ENCODE measurements around the gene GMDS. TPM values are rescaled to one million over a fixed set of nuclear protein-coding genes. Genes with fewer than 3 reads are reported as not detected.
"Not testable (repeated sequence)": the region's sequence is repeated elsewhere in the genome, so short reads cannot be mapped to it uniquely, and the experiment has no call there.

The GMDS gene
- total RNA-seq, 2 donors from 2014 or later, result 19.6 to 36.3 TPM

DNA sequence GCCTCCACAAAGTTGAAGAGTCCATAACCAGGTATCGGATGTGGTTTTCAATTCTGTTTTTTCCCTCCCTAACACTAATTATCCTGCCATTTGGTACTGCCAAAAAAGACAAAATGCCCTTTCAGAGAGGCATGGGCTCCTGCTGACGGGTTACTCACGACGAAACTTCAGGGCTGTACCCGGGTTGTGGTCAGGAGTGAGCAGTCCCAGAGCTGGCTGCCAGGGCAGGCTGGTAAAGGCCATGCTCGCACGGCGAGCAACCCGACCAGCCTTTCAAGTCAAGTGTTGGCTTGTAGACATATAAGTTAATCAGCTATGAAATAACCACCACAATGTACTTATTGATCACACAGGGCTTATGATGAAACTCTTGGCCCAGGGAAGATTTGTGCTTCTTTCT, 483.2 kb downstream of the GMDS start:
- Mint-ChIP-seq H3K27me3 (no peaks in the 10 kb centered on the region), H3K4me3 (no peak overlapping the region), H3K36me3 (ENCODE audit: low read depth) (no peaks in the 10 kb centered on the region), H3K9me3 (no peaks in the 10 kb centered on the region), H3K4me1 (no peaks in the 10 kb centered on the region), H3K27ac (no peak overlapping the region)
- ATAC-seq (replicated peaks), result no peak

DNA sequence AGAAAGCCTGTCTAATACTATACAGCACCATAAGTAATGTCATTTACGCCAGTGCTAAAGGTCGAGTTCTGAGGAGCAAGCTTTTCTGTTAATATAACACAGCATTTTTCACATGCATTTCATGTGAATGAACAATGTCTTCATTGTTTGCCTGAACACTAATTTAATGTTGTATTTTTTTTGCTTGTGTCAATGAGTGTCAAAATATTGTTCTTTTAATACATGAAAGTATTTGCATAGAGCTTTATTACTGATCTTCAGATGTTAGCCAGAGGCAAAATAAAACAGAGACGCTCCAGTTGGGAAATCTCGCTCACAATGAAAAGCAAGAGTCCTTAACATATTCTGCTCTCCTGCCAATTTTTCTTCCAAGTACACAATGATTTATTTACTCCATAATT, 483.9 kb downstream of the GMDS start:
- Mint-ChIP-seq H3K36me3 (ENCODE audit: low read depth) (no peaks in the 10 kb centered on the region), H3K9me3 (no peaks in the 10 kb centered on the region), H3K27ac (no peak overlapping the region), H3K4me3 (no peak overlapping the region), H3K4me1 (no peaks in the 10 kb centered on the region), H3K27me3 (no peaks in the 10 kb centered on the region)
- no peak for ATAC-seq (replicated peaks)

DNA sequence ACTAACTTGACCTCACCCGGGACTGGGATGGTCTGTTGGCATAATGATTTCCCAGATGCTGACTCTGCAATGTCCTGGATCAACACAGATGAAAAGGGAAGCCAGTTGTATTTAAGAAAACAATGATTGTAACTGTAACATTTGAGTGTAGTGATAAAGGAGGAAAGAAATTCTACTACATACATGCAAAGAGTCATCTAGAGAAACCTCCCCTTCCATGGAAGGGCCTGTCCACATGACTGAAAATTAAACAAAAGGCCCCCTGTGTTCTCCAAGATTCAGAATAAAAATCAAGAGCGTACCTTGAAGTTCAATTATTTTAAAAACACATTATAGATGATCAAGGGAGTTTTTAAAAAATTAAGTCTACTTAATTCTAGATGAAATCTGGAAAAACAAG, 484.5 kb downstream of the GMDS start:
- no peaks in the 10 kb centered on the region for H3K4me1 Mint-ChIP-seq
- no peak for ATAC-seq (replicated peaks)
- H3K36me3 Mint-ChIP-seq (ENCODE audit: low read depth), result no peaks in the 10 kb centered on the region
- H3K9me3 Mint-ChIP-seq, result no peaks in the 10 kb centered on the region
- H3K27me3 Mint-ChIP-seq, result no peaks in the 10 kb centered on the region
- H3K27ac Mint-ChIP-seq, result no peak overlapping the region
- H3K4me3 Mint-ChIP-seq, result no peak overlapping the region

DNA sequence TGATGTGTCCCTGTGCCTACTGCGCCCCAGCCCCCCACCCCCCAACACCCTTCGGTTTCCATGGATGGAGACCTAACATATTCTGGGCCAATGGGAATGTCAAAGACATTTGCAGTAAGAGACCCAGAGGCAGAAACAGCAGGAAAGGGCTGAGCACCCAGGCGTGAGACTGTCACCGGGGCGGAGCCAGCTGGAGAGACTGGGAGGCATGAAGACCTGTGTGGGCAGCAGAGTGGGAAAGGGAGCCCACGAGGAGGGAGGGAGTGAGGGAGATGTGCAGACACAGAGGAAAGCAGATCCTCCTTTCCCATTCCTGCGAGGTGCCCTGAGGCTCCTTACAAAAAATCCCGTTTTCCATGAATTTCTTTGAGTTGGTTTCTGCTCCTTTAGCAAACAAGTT, 485.5 kb downstream of the GMDS start:
- no peak for ATAC-seq (replicated peaks)
- no peaks in the 10 kb centered on the region for H3K9me3 Mint-ChIP-seq
- no peaks in the 10 kb centered on the region for H3K27me3 Mint-ChIP-seq
- no peak overlapping the region for H3K4me3 Mint-ChIP-seq
- H3K4me1 Mint-ChIP-seq, result no peaks in the 10 kb centered on the region
- no peak overlapping the region for H3K27ac Mint-ChIP-seq
- H3K36me3 Mint-ChIP-seq (ENCODE audit: low read depth), result no peaks in the 10 kb centered on the region

DNA sequence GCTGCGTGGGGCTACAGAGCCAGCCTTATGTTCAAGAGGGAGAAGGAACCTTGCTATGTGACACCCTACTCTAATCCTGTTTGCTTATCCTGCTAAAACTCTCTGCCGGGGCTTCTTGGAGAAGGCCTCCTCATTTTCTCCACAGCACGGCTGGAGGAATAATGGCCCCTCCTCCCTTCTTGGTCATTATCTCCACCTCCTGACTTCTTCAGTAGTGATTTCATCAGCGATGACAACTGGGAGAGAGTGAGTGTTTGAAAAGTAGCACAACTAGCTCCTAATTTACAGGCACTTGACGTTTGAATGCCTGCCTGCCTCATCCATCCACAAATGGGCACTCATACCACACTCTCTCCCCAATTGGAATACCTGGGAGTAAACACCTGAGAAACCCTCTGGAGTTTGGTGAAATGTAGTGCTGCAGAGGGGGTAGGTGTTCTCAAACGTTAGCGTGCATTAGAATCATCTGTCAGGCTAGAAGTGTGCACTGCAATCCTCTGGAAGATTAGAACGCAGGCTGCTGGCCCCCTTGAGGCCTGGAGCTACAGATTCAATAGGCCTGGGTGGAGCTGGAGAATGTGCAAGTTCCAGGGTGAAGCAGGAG, 487.2 kb downstream of the GMDS start:
- no peak overlapping the region for H3K4me3 Mint-ChIP-seq
- no peaks in the 10 kb centered on the region for H3K4me1 Mint-ChIP-seq
- H3K27me3 Mint-ChIP-seq, result no peaks in the 10 kb centered on the region
- ATAC-seq (replicated peaks), result no peak
- peaks cover 6% of the 10 kb centered on the region for H3K9me3 Mint-ChIP-seq
- H3K27ac Mint-ChIP-seq, result no peak overlapping the region
- no peaks in the 10 kb centered on the region for H3K36me3 Mint-ChIP-seq (ENCODE audit: low read depth)

DNA sequence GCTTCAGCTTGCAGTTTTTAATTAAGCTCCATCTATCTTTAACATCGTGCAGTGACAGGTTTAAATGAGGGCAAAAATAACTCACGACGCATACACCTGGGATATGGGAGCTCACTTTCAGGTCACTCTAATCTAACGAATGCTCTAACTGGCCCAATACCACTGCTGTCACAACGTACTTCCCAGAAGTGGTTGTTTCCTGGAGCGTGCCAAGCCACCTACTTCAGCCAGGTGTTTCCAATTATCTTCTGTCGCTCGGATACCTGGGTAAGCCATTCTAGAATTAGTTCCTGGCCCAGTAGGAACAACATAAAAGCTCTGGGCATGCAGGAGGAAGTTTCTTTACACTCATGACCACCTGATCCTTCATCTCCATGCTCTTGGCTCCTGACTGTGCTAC, 488.3 kb downstream of the GMDS start:
- no peaks in the 10 kb centered on the region for H3K4me1 Mint-ChIP-seq
- H3K27ac Mint-ChIP-seq, result no peak overlapping the region
- H3K4me3 Mint-ChIP-seq, result no peak overlapping the region
- no peaks in the 10 kb centered on the region for H3K36me3 Mint-ChIP-seq (ENCODE audit: low read depth)
- H3K27me3 Mint-ChIP-seq, result no peaks in the 10 kb centered on the region
- ATAC-seq (replicated peaks), result no peak
- H3K9me3 Mint-ChIP-seq, result peaks cover 10% of the 10 kb centered on the region

DNA sequence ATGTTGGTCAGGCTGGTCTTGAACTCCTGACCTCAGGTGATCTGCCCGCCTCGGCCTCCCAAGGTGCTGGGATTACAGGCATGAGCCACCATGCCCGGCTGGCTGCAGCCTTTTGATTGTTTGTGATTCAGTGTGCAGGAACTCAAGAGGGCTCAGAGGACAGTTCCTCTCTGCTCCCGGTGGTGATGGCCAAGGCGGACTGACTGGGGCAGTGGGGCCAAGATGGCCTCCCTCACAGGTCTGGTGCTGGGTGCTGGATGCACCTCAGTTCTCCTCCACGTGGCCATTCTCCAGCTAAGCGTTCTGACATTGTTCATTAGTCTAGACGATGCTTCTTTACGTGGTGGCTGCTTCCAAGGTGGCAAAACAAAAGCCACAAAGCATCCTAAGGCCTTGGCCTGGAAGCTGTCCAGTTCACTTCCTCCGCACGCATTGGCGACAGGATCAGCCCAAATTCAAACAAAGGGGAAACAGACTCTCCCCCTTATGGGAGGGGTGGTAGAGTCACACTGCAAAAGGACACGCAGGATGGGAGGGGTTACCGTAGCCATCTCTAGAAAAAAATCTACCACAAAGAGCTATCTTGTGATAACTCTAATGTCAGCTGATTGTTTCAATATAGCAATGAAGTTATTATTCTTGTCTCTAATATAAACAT, 488.8 kb downstream of the GMDS start:
- H3K27me3 Mint-ChIP-seq, result no peaks in the 10 kb centered on the region
- ATAC-seq (replicated peaks), result no peak
- H3K36me3 Mint-ChIP-seq (ENCODE audit: low read depth), result no peaks in the 10 kb centered on the region
- H3K4me1 Mint-ChIP-seq, result no peaks in the 10 kb centered on the region
- H3K4me3 Mint-ChIP-seq, result no peak overlapping the region
- no peak overlapping the region for H3K27ac Mint-ChIP-seq
- peaks cover 10% of the 10 kb centered on the region for H3K9me3 Mint-ChIP-seq

DNA sequence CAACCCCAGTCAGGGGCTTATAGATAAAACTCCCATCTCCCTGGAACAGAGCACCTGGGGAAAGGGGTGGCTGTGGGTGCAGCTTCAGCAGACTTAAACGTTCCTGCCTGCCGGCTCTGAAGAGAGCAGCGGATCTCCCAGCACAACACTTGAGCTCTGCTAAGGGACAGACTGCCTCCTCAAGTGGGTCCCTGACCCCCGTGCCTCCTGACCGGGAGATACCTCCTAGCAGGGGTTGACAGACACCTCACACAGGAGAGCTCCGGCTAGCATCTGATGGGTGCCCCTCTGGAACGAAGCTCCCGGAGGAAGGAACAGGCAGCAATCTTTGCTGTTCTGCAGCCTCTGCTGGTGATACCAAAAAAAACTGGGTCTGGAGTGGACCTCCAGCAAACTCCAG, 494.3 kb downstream of the GMDS start:
- not testable (repeated sequence) for H3K36me3 Mint-ChIP-seq (ENCODE audit: low read depth)

DNA sequence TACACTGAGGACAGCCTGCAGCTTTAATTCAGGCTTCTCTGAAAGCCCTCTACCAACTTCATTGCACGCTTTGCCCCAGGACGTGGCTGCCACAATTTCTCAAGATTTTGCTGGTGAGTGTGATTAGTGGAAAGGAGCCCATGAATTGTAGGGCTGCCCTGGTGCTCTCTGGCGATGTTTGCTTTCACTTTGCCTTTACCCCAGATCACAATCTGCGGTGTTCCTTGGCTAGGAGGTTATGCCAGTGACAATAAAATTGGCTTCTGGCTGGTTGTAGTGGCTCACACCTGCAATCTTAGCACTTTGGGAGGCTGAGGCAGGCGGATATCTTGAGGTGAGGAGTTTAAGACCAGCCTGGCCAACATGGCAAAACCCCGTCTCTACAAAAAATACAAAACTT, 496.4 kb downstream of the GMDS start:
- Mint-ChIP-seq H3K27me3 (no peaks in the 10 kb centered on the region), H3K4me3 (no peak overlapping the region), H3K36me3 (ENCODE audit: low read depth) (no peaks in the 10 kb centered on the region), H3K4me1 (no peaks in the 10 kb centered on the region), H3K9me3 (peaks cover 10% of the 10 kb centered on the region), H3K27ac (no peak overlapping the region)
- ATAC-seq (replicated peaks), result no peak

More for the DNA sequence above, 494.3 kb downstream of the GMDS start:
- not testable (repeated sequence) for H3K4me1 Mint-ChIP-seq; ATAC-seq (replicated peaks); H3K27ac Mint-ChIP-seq; H3K9me3 Mint-ChIP-seq; H3K4me3 Mint-ChIP-seq; H3K27me3 Mint-ChIP-seq

DNA sequence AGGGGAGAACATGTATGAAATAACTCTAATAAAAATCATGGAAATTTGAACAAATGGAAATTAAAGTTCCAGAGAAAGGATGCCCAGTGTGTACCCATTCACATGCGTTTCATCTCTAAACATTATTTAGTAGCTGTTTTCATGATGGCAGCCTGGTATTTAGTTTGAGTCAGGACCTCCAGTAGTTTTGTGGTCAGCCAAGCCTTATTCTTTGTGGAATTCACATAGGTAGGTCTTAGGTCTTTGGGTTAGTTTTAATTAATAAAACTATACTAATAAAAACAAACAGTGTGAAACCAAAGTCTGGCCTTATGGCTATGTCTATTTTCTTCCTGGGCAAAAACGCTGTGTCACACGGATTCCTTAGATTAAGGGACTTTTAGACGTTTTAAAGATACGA, 497.9 kb downstream of the GMDS start:
- no peak for ATAC-seq (replicated peaks)
- H3K9me3 Mint-ChIP-seq, result no peaks in the 10 kb centered on the region
- H3K36me3 Mint-ChIP-seq (ENCODE audit: low read depth), result no peaks in the 10 kb centered on the region
- H3K4me1 Mint-ChIP-seq, result no peaks in the 10 kb centered on the region
- H3K27me3 Mint-ChIP-seq, result no peaks in the 10 kb centered on the region
- H3K4me3 Mint-ChIP-seq, result no peak overlapping the region
- no peak overlapping the region for H3K27ac Mint-ChIP-seq

DNA sequence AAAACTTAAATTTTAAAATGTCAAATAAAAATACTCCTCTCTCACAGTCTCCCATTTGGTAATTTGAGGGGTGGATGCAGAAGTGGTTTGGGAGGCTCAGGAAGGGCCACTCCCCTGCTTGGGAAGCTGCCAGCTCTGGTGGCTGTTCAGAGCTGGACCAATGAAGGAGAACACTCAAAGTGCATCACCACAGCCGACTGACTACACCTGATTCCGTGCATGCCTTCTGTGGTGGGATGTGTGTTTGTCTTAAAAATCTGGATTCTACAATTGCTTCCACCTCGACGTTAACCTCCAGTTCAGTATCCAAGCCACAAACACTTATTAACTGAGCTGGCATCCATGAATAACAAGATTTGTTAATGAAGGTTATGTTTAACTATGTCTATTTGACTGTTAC, 498.4 kb downstream of the GMDS start:
- H3K36me3 Mint-ChIP-seq (ENCODE audit: low read depth), result no peaks in the 10 kb centered on the region
- no peak overlapping the region for H3K4me3 Mint-ChIP-seq
- H3K27ac Mint-ChIP-seq, result no peak overlapping the region
- no peaks in the 10 kb centered on the region for H3K27me3 Mint-ChIP-seq
- no peaks in the 10 kb centered on the region for H3K4me1 Mint-ChIP-seq
- no peaks in the 10 kb centered on the region for H3K9me3 Mint-ChIP-seq
- no peak for ATAC-seq (replicated peaks)

DNA sequence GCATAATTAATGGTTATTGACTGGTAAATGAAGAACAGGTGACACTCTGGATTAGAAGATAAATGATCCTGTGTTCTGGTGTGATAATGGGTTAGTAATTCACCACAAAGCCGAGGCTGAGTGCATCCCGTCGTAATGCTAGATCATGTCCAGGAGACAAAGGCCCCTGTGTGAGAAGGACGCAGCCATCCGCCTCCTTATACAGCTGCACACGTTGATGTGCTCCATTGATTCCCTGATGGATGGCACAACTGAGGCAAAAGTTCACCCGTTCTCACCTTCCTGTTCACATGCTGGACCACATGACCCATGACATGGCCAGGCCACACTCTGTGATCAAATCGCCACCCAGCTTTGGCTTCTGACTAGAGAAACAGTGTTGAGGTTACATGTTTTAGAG, 499.6 kb downstream of the GMDS start:
- no peak for ATAC-seq (replicated peaks)
- no peak overlapping the region for H3K27ac Mint-ChIP-seq
- H3K9me3 Mint-ChIP-seq, result no peaks in the 10 kb centered on the region
- no peaks in the 10 kb centered on the region for H3K4me1 Mint-ChIP-seq
- no peak overlapping the region for H3K4me3 Mint-ChIP-seq
- no peaks in the 10 kb centered on the region for H3K27me3 Mint-ChIP-seq
- H3K36me3 Mint-ChIP-seq (ENCODE audit: low read depth), result no peaks in the 10 kb centered on the region

DNA sequence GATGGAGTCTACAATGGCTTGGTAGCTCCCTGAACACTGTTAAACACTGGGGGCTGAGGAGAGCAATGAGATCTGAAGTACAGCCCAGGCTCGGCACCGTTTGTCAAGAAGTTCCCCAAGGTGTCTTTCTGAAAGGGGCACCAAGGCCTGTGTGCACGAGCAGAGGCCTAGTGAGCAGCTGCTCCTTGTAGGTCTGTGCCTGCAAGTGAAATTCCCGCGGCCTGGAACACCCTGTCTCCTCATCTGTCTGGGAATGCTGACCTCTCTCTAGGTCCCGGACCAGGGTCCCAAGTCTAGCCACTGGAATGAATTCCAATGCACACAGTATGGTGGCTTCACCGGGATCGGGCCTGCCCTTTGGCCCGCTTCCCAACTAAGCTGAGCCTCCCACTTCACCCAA, 500.9 kb downstream of the GMDS start:
- no peaks in the 10 kb centered on the region for H3K36me3 Mint-ChIP-seq (ENCODE audit: low read depth)
- no peak overlapping the region for H3K4me3 Mint-ChIP-seq
- no peaks in the 10 kb centered on the region for H3K4me1 Mint-ChIP-seq
- ATAC-seq (replicated peaks), result no peak
- H3K27ac Mint-ChIP-seq, result no peak overlapping the region
- no peaks in the 10 kb centered on the region for H3K27me3 Mint-ChIP-seq
- no peaks in the 10 kb centered on the region for H3K9me3 Mint-ChIP-seq

DNA sequence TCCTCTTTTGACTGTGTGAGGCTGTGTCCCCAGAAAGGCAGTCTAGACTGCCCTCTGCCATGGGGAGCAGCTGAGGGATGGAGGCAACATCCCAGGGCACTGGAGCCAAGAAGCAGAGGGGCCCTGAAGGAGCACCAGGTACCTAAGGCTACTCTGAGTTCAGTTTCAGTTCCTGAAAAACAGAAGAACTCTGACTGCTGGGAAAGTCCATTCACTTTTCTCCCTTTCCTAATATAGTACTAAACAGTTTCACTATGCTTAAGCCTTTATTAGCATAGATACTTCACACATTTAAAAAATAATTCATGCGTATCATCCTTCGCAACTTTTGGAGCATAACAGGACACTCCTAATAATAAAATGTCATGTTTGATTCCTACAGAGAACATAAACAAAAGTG, 505.7 kb downstream of the GMDS start:
- no peak overlapping the region for H3K27ac Mint-ChIP-seq
- no peak overlapping the region for H3K4me3 Mint-ChIP-seq
- no peaks in the 10 kb centered on the region for H3K9me3 Mint-ChIP-seq
- no peaks in the 10 kb centered on the region for H3K36me3 Mint-ChIP-seq (ENCODE audit: low read depth)
- H3K27me3 Mint-ChIP-seq, result no peaks in the 10 kb centered on the region
- ATAC-seq (replicated peaks), result no peak
- H3K4me1 Mint-ChIP-seq, result no peaks in the 10 kb centered on the region

DNA sequence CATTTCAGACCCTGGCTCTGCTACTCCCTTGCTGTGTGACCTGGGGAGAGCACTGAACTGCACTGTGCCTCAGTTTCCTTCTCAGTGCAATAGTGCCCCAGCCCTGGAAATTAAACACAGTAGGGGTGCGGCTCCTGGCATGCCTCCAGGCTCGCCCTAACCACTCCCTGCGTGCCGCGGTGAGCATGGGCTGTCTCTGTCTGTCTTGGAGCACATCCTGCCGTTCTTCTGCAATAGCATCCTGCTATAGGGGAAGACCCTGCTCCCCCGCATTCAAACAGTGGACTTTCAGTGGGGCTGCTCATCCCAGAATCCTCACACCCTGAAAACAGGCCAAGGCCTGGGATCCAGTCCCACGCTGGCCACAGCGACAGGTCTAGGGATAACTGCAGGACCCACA, 506.2 kb downstream of the GMDS start:
- no peaks in the 10 kb centered on the region for H3K9me3 Mint-ChIP-seq
- H3K4me3 Mint-ChIP-seq, result no peak overlapping the region
- no peaks in the 10 kb centered on the region for H3K36me3 Mint-ChIP-seq (ENCODE audit: low read depth)
- H3K27me3 Mint-ChIP-seq, result no peaks in the 10 kb centered on the region
- ATAC-seq (replicated peaks), result no peak
- no peaks in the 10 kb centered on the region for H3K4me1 Mint-ChIP-seq
- H3K27ac Mint-ChIP-seq, result no peak overlapping the region
